CD4-positive, alpha-beta T cell treated with Interleukin-4 for 1 hour (primary cell): ENCODE results near the gene ZBTB47.

ENCODE experiments used
- DNase-seq, 2 donors: peaks; one replicate each; pipeline ENCODE4 v3.0.0-alpha.2; 2020 to 2022

Gene ZBTB47

GRCh38 chr3:42685891-42686820, 32.7 kb downstream of the ZBTB47 start:
- no peak for DNase-seq

DNA sequence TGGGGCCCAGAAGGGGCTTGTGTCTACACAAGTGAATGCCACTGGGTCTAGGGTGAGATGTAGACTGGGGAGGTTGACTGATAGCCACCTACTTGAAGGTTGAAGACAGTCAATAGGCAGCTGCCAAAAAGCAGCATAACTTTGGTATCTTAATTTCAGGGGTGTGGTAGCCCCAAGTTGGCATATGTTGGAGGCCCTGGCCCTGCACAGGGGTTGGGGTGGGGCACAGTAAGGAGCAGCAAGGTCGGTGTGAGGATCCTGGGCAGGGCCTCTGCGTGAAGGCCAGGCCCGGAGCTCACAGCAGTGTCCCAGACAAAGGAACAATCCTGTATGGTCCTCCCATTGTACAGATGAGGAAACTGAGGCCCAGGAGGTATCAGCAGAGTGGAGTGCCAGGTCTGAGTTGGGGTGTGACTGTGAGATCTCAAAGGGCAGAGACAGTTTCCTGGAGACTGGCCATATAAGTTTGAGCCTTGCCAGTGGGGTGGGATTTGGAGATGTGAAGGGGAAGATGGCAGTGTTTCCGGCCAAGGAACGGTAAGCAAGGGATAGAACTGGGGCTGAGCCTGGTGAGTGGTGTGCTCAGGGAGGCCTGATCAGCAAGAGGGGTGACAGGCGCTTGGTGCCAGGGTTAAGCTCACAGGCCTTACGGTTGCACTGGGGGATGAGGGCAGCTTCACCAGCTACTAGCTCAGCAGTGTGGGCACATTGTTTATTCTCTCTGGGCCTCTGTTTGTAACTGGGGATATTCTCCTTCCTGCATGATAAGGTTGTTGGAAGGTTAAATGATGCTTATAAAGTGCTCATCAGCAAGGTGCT, 33.5 kb downstream of the ZBTB47 start:
- no peak for DNase-seq

GRCh38 chr3:42688016-42688415, 34.5 kb downstream of the ZBTB47 start:
- DNase-seq, result no peak

- DNase-seq, result no peak
Observed at GRCh38 chr3:42688487-42689420, 35.3 kb downstream of the ZBTB47 start.

DNA sequence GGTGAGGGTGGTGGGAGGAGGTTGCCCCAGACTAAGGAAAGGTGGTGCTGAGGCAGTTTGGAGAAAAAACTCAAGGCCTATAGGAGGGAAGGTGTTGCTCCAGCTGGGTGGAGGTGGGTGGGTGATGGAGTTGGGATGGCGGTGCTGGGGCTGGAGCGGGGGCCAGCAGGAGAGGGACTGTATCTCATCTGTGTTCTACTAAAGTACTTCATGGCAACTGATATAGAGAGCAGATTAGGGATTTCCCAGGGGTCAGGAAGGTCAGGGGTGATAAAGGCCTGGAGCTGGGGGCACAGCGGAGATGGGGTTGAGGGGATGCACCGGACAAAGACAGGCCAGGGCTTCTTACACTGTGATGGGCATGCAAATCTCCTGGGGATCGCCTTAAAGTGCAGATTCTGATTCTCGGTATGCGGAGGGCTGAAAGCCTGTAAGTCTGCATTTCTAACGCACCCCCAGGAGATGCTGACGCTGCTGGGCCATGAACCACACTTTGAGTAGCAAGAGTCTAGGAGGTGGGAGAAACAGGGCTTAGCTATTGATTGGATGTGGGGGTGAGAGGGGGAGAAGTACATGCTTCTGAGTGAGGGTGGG, 36.0 kb downstream of the ZBTB47 start:
- no peak for DNase-seq

DNA sequence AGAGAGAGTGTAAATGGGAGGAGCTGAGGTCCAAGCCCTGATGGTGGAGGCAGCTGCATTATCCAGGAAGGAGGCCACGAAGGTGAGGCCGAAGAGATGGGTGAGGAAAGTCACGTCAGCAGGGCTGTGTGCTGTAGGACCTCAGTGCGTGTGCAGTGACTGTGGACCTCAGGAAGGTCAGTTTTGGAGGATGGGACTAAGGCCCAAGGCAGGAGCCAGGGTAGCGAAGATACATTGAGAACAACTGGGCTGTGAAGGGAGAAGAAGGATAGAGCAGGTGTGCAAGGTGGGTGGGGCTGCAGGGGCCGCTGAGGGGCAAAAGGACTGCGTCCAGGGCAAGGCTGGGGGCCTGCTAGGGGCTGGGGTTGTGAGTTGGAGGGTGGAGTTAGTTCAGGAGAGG, 36.7 kb downstream of the ZBTB47 start:
- no peak for DNase-seq

DNA sequence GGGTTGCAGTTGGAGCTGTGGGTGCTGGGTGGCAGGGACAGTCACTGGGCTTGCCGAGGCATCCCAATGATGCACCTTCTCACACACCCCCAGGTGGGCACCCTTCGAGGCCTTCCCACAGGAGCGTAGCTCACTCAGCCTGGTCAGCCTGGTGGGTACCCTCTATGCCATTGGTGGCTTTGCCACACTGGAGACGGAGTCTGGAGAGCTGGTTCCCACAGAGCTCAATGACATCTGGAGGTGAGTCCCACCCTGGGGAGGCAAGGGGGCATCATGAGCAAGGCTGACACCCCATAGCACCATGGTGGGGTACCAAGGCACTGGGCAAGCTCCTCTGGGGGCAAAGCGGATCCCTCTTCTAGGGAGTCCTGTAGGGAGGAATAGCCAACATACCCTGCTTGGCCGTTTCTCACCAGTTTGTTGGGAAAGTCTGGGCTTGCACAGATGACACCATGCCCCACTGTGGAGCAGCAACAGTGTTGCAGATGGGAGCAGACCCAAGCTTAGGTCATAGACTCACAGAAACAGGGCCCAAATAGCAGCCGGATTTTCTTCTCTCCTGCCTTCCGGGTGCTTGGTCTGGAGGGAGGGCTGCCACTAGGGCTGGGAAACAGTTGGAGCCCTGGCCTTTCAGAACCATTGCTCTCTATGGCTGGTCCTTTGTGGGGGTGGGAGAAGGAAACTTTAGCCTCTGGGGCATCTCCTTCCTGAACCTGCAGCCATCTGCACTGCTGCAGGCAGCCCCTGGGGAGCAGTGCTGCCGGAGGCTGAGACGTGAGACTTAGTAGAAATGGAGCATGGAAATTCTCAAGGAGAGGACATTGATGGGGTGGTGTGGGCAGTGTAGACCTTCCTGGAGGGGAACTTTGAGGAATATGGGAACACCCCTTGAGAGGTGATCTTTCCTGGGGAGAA, 37.5 kb downstream of the ZBTB47 start:
- DNase-seq, result no peak

GRCh38 chr3:42691816-42692666, 38.5 kb downstream of the ZBTB47 start:
- DNase-seq, result no peak

DNA sequence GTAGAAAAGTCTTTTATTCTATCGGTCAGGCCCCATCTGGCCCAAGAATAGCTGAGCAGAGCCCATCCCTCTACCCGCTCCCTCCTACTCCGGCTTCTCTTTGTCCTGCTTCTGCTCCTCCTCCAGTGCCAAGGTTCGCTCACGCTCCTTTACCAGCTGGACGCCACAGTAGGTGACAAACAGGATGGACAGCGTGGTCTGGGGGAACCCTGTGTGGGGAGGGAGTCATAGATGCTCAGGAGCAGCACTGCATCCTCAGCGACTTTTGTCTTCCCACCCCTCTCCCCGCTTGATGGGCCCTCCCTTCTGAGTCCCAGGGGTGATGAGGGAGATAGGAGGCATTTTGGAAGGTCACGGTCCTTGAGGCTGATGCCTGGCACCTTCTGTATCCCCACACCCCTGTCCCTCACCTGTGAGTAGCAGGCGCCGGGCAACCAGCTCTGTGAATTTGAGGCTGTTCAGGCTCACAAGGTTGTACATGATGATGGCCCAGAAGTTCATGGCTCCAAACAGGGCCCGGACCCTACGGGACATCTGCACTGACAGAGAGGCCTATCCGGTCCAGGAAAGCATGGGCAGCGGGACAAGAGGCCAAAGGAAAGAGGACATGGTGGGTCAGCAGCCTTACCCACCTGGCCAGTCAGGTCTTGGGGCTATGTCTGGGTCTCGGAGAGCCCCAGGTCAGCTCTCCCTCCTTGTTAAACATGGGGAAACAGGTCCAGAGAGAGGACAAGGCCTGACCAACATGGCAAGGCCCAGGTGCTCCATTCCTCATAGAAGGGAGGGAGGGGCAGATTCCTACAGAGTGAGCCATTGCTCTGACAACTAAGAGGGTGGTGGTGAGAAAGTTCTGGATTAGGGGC, 39.4 kb downstream of the ZBTB47 start:
- no peak for DNase-seq

GRCh38 chr3:42693530-42693930, 40.0 kb downstream of the ZBTB47 start:
- DNase-seq, result no peak

DNA sequence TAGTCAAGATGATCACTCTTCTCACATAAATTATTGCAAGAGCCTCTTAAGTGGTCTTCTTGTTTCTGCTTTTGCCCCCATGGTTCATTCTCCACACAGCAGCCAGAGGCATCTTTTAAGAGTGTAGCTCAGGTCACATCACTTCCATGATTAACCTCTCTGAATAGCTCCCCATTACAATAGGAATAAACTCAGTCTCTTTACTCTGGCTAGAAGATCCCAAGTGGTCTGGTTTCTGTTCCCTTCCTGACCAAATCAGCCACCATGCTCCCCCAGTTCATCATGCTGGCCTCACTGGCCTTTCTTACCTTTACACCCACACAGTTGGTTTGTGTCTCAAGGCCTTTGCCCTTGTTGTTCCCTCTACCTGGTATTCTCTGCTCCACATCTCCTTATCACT, 40.9 kb downstream of the ZBTB47 start:
- DNase-seq, result no peak

- no peak for DNase-seq
Observed at GRCh38 chr3:42696356-42697288, 43.1 kb downstream of the ZBTB47 start.

GRCh38 chr3:42697289-42698051, 44.0 kb downstream of the ZBTB47 start:
- no peak for DNase-seq

GRCh38 chr3:42698216-42698910, 44.9 kb downstream of the ZBTB47 start:
- DNase-seq, result no peak

DNA sequence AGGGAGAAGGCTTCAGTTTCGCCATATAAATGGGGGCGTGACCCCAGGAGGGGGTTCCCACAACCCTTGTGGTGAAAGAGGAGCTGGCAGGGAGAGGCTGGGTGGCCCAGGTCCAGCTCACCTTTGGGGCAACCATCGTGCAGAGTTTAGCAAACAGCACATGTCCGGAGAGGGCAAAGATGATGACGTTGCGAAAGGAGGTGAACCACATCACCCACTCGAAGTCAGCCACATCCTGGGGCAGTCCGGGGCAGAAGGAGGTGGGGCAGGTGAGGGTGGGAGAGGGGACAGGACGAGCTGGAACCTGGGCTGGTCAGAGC, 45.4 kb downstream of the ZBTB47 start:
- no peak for DNase-seq

DNA sequence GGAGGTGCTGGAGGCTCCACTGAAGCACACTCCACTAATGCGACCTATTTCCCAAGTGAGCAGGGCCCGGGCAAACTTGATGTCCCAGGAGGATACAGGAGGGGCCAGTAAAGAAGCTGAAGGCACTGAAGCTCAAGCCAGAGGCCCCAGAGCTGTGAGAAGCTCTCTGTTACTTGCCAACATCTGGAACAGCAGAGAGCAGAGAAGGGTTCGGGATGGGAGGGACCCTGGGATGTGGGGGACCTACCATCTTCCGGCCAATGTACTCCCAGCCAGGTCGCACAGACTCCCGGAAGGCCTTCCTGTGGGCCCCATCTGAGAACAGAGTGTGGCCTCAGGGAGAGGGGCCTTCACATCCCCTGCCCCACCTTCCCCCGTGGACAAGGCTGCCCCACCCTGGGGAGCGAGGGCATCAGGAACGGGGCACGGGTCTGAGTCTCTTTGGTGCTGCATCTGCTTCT, 46.0 kb downstream of the ZBTB47 start:
- DNase-seq, result no peak
